ENCODE measurements around the gene ZNF683.

- TF ChIP-seq POLR2AphosphoS5 (IDR thresholded peaks at IDR 0.05; ENCODE audit: low read depth) (no peak), EZH2 (IDR thresholded peaks at IDR 0.05; ENCODE audit: low read depth, unreplicated experiment) (no peak), CTCF (conservative IDR thresholded peaks at IDR 0.05; ENCODE audit: low read depth in 2 of 2) (no peak), EZH2phosphoT487 (IDR thresholded peaks at IDR 0.05; ENCODE audit: unreplicated experiment) (no peak)
These were observed 15.4 kb downstream of the ZNF683 start for GRCh38 chr1:26357121-26357602.
